ENCODE results near the gene CFAP141.

GRCh38 chr1:154193821-154194220, 12.3 kb downstream of the CFAP141 start:
- TF ChIP-seq POLR2A (IDR thresholded peaks at IDR 0.05) = no peak
- no peak for TF ChIP-seq CTCF (IDR thresholded peaks at IDR 0.05)

Data from gastroesophageal sphincter (tissue), 3 donors.